Tibial artery (tissue), 4 donors: ENCODE results near the gene SNAI1.

Source experiments
- DNase-seq, 2 donors: peaks; one replicate each; pipeline ENCODE4 v3.0.0-alpha.2; 2019
- H3K27ac ChIP-seq, 2 donors: fragments of 200-600 bp; sonication (generic) in 1 of 2; 1 replicate in 1 of 2; 2 replicates in 1 of 2; pipeline ENCODE4 v1.5.1; 2018 to 2019; ENCODE audit warnings: mild to moderate bottlenecking in 1 of 2
- H3K27me3 ChIP-seq, 2 donors: fragments of 200-600 bp; sonication (generic) in 1 of 2; one replicate each; pipeline versions ENCODE4 v1.5.1 to v1.6.0; 2016 to 2019
- H3K36me3 ChIP-seq, 3 donors: fragments of 200-600 bp; sonication (generic) in 2 of 3; one replicate each; pipeline ENCODE4 v1.5.1; 2016 to 2019; ENCODE audit warnings: mild to moderate bottlenecking in 2 of 3
- H3K4me1 ChIP-seq, 4 donors: fragments of 200-600 bp; sonication (generic) in 2 of 4; 1 replicate in 3 of 4; 2 replicates in 1 of 4; pipeline ENCODE4 v1.5.1; 2016 to 2019
- H3K4me3 ChIP-seq, 2 donors: fragments of 200-600 bp; sonication (generic) in 1 of 2; 1 replicate in 1 of 2; 2 replicates in 1 of 2; pipeline ENCODE4 v1.5.1; 2018 to 2019; ENCODE audit warnings: mild to moderate bottlenecking in 2 of 2
- H3K9me3 ChIP-seq, 3 donors: fragments of 200-600 bp; sonication (generic) in 1 of 3; one replicate each; pipeline ENCODE4 v1.5.1; 2016 to 2019
- CTCF ChIP-seq, 2 experiments: fragments of 200-600 bp in 1 of 2; fragments of 450-650 bp in 1 of 2; IDR thresholded peaks; one replicate each; pipeline ENCODE4 v1.5.1; 2017 to 2019; ENCODE audit warnings: antibody characterized with exemption in 2 of 2, mild to moderate bottlenecking in 1 of 2, moderate library complexity in 1 of 2
- intact Hi-C: fragments of 100-400 bp; cut with DNase I; formaldehyde crosslinking; loops from one replicate; pipeline ENCODE4 v1.15.0; 2023; ENCODE audit warnings: low total_unique reads

SNAI1 gene

GRCh38 chr20:49938173-49939163, 44.3 kb upstream of the SNAI1 start:
- peaks cover 0 to 37% (median 31%) of the 10 kb centered on the region in 4 donors for H3K4me1 ChIP-seq
- peak; percentile 43 to 64 for DNase-seq
- H3K9me3 ChIP-seq, result no peaks in the 10 kb centered on the region
- peaks cover 0 to 28% (median 22%) of the 10 kb centered on the region in 3 donors for H3K36me3 ChIP-seq
- intact Hi-C loops, result no loop called here
- H3K4me3 ChIP-seq, result peak overlapping the region in 1 of 2 donors; percentile 87
- no peak for TF ChIP-seq CTCF (IDR thresholded peaks at IDR 0.05)
- H3K27me3 ChIP-seq, result no peaks in the 10 kb centered on the region
- no peak overlapping the region for H3K27ac ChIP-seq

GRCh38 chr20:49941456-49941855, 41.3 kb upstream of the SNAI1 start:
- DNase-seq, result no peak
- no peak overlapping the region for H3K4me3 ChIP-seq
- no peaks in the 10 kb centered on the region for H3K27me3 ChIP-seq
- intact Hi-C loops, result no loop called here
- peaks cover 26 to 53% (median 39%) of the 10 kb centered on the region in 3 donors for H3K36me3 ChIP-seq
- TF ChIP-seq CTCF (IDR thresholded peaks at IDR 0.05), result no peak
- H3K4me1 ChIP-seq, result peaks cover 0 to 37% (median 28%) of the 10 kb centered on the region in 4 donors
- H3K27ac ChIP-seq, result no peak overlapping the region
- H3K9me3 ChIP-seq, result no peaks in the 10 kb centered on the region

- H3K36me3 ChIP-seq, result peaks cover 31 to 61% (median 47%) of the 10 kb centered on the region in 3 donors
- no peak for TF ChIP-seq CTCF (IDR thresholded peaks at IDR 0.05)
- H3K4me1 ChIP-seq, result peaks cover 0 to 33% (median 25%) of the 10 kb centered on the region in 4 donors
- no peaks in the 10 kb centered on the region for H3K27me3 ChIP-seq
- no peaks in the 10 kb centered on the region for H3K9me3 ChIP-seq
- H3K4me3 ChIP-seq, result no peak overlapping the region
- H3K27ac ChIP-seq, result no peak overlapping the region
- intact Hi-C loops, result no loop called here
- DNase-seq, result no peak
These were observed 40.5 kb upstream of the SNAI1 start for GRCh38 chr20:49942303-49942702.

GRCh38 chr20:49942942-49943341, 39.8 kb upstream of the SNAI1 start:
- H3K27ac ChIP-seq, result no peak overlapping the region
- peaks cover 31 to 66% (median 49%) of the 10 kb centered on the region in 3 donors for H3K36me3 ChIP-seq
- no peaks in the 10 kb centered on the region for H3K27me3 ChIP-seq
- H3K4me1 ChIP-seq, result peaks cover 0 to 26% (median 18%) of the 10 kb centered on the region in 4 donors
- intact Hi-C loops, result no loop called here
- no peaks in the 10 kb centered on the region for H3K9me3 ChIP-seq
- TF ChIP-seq CTCF (IDR thresholded peaks at IDR 0.05), result no peak
- H3K4me3 ChIP-seq, result no peak overlapping the region
- no peak for DNase-seq

GRCh38 chr20:49945306-49945700, 37.5 kb upstream of the SNAI1 start:
- intact Hi-C loops, result no loop called here
- no peak for TF ChIP-seq CTCF (IDR thresholded peaks at IDR 0.05)
- Histone ChIP-seq H3K27ac (no peak overlapping the region), H3K4me1 (peaks cover 0 to 15% (median 7%) of the 10 kb centered on the region in 4 donors), H3K36me3 (peaks cover 49 to 90% (median 72%) of the 10 kb centered on the region in 3 donors), H3K4me3 (no peak overlapping the region), H3K9me3 (no peaks in the 10 kb centered on the region), H3K27me3 (no peaks in the 10 kb centered on the region)
- DNase-seq, result no peak
